B cell (primary cell): ENCODE data around the gene PRR32. TPM values are rescaled to one million over a fixed set of nuclear protein-coding genes. Genes with fewer than 3 reads are reported as not detected.
"Not testable (repeated sequence)": the region's sequence is repeated elsewhere in the genome, so short reads cannot be mapped to it uniquely, and the experiment has no call there.

ENCODE experiments used
- ATAC-seq: fragments of 200-7000 bp; cut with Tn5 transposase; one replicate; pipeline ENCODE4 v1.10.0; 2021; ENCODE audit warnings: low read depth, mild to moderate bottlenecking, moderate number of reproducible peaks, moderate library complexity
- CTCF ChIA-PET: fragments of 350-600 bp; sonication (Branson Sonifier 250); formaldehyde crosslinking; loops from one replicate; lab custom pipeline; 2021; ENCODE audit warnings: antibody characterized with exemption, inconsistent platforms; lab: Charles Lee
- POLR2A ChIA-PET: fragments of 350-600 bp; sonication (Branson Sonifier 250); formaldehyde crosslinking; loops from one replicate; lab custom pipeline; 2021; ENCODE audit warnings: antibody characterized with exemption; lab: Charles Lee
- DNase-seq: peaks from one replicate; pipeline ENCODE4 v3.0.0; 2013
- H2AFZ ChIP-seq: 2 replicates; pipeline ENCODE4 v1.6.1; 2012; ENCODE audit warnings: mild to moderate bottlenecking, low read depth, low read length; ENCODE audit not compliant: insufficient read depth, poor library complexity, severe bottlenecking
- H3K27ac ChIP-seq, 2 donors: 1 replicate in 1 of 2; 2 replicates in 1 of 2; pipeline ENCODE4 v1.5.1; 2012 to 2013; ENCODE audit warnings: low read length in 2 of 2, mild to moderate bottlenecking in 2 of 2, moderate library complexity in 1 of 2
- H3K27me3 ChIP-seq, 4 experiments: fragments of 200-600 bp in 1 of 4; sonication (generic) in 1 of 4; replicated peaks in 1 of 4; 1 replicate in 2 of 4; 2 replicates in 2 of 4; pipeline versions ENCODE4 v1.6.1 to v1.7.0; 2013 to 2016; ENCODE audit warnings: low read length in 3 of 4, mild to moderate bottlenecking in 2 of 4, mixed read lengths in 1 of 4, moderate library complexity in 1 of 4; ENCODE audit not compliant: insufficient read depth in 4 of 4, control insufficient read depth in 3 of 4; ENCODE audit errors: control extremely low read depth in 1 of 4
- H3K36me3 ChIP-seq, 2 experiments: replicated peaks in 1 of 2; 1 replicate in 1 of 2; 2 replicates in 1 of 2; pipeline versions ENCODE4 v1.6.1 to v1.7.1; 2013; ENCODE audit warnings: low read length in 1 of 2; ENCODE audit not compliant: insufficient read depth in 2 of 2, control insufficient read depth in 1 of 2; ENCODE audit errors: control extremely low read depth in 1 of 2, extremely low read depth in 1 of 2
- H3K4me1 ChIP-seq, 2 donors: fragments of 200-600 bp in 1 of 2; sonication (generic) in 1 of 2; 1 replicate in 1 of 2; 2 replicates in 1 of 2; pipeline versions ENCODE4 v1.5.1 to v1.6.1; 2013 to 2017; ENCODE audit warnings: low read length in 2 of 2; ENCODE audit not compliant: control insufficient read depth in 2 of 2, insufficient read depth in 2 of 2
- H3K4me2 ChIP-seq: replicated peaks from 2 replicates; pipeline ENCODE3; 2012; ENCODE audit warnings: mild to moderate bottlenecking, low read depth, low read length; ENCODE audit not compliant: poor library complexity, severe bottlenecking
- H3K4me3 ChIP-seq, 5 experiments: fragments of 200-600 bp in 1 of 5; sonication (generic) in 1 of 5; 1 replicate in 3 of 5; 2 replicates in 2 of 5; pipeline versions ENCODE4 v1.5.1 to v1.7.0; 2011 to 2016; ENCODE audit warnings: low read length in 4 of 5, mild to moderate bottlenecking in 4 of 5, low read depth in 2 of 5, control low read depth in 1 of 5, moderate library complexity in 1 of 5; ENCODE audit not compliant: insufficient read depth in 1 of 5; ENCODE audit errors: control extremely low read depth in 1 of 5, extremely low read depth in 1 of 5
- H3K79me2 ChIP-seq: fragments of 200-600 bp; sonication (generic); one replicate; pipeline ENCODE4 v1.6.0; 2016; ENCODE audit warnings: low read length; ENCODE audit not compliant: control insufficient read depth, insufficient read depth
- H3K9ac ChIP-seq: fragments of 200-600 bp; sonication (generic); 2 replicates; pipeline ENCODE4 v1.6.1; 2017; ENCODE audit warnings: mild to moderate bottlenecking, low read length, moderate library complexity
- H3K9me3 ChIP-seq, 3 donors: one replicate each; pipeline versions ENCODE4 v1.6.1 to v1.7.1; 2013; ENCODE audit warnings: low read length in 2 of 3; ENCODE audit not compliant: control insufficient read depth in 2 of 3, insufficient read depth in 1 of 3; ENCODE audit errors: control extremely low read depth in 1 of 3
- H4K20me1 ChIP-seq: 2 replicates; pipeline ENCODE4 v1.6.0; 2012; ENCODE audit warnings: mild to moderate bottlenecking, low read length; ENCODE audit not compliant: insufficient read depth, control insufficient read depth, poor library complexity, severe bottlenecking
- H3K27ac Mint-ChIP-seq: one replicate; pipeline ENCODE4 v1.8.0; 2021; ENCODE audit warnings: mixed read lengths
- H3K27me3 Mint-ChIP-seq: one replicate; pipeline ENCODE4 v1.8.0; 2021; ENCODE audit warnings: mixed read lengths
- H3K4me1 Mint-ChIP-seq: one replicate; pipeline ENCODE4 v1.8.0; 2021; ENCODE audit warnings: mixed read lengths
- H3K4me3 Mint-ChIP-seq: one replicate; pipeline ENCODE4 v1.8.0; 2021; ENCODE audit warnings: mixed read lengths
- H3K9me3 Mint-ChIP-seq: one replicate; pipeline ENCODE4 v1.8.0; 2022; ENCODE audit warnings: mixed read lengths; ENCODE audit not compliant: insufficient read depth
- EZH2 ChIP-seq: IDR thresholded peaks from 2 replicates; pipeline ENCODE4 v1.6.1; 2012; ENCODE audit warnings: borderline replicate concordance, low read depth, mild to moderate bottlenecking, moderate library complexity, low read length; ENCODE audit not compliant: insufficient read depth, poor library complexity, severe bottlenecking
- WGBS: methylation state at CpG from one replicate; pipeline ENCODE4 v1.1.5; 2013; ENCODE audit warnings: missing lambda C conversion rate; ENCODE audit not compliant: insufficient coverage; 5-methylcytosine and 5-hydroxymethylcytosine counted together
- intact Hi-C: fragments of 100-400 bp; cut with micrococcal nuclease; formaldehyde crosslinking; loops from one replicate; pipeline ENCODE4 v1.10.0; 2022
- polyA plus RNA-seq: library from polyadenylated mRNA; depleted of rRNA; stranded (reverse); fragments of >200 nt; gene quantifications from 2 replicates; pipeline ENCODE4 v1.2.3, GENCODE V29; 2012
- total RNA-seq, 2 donors: library from RNA; stranded (reverse); fragments of 120-200 nt in 1 of 2; gene quantifications; 1 replicate in 1 of 2; 2 replicates in 1 of 2; pipeline versions ENCODE4 v1.2.3 to v1.2.4, GENCODE V29; 2013 to 2022
- TF ChIP-seq, protein P1 (sequence below): fragments of 200-600 bp; IDR thresholded peaks from one replicate; pipeline ENCODE4 v1.8.0; 2022; ENCODE audit warnings: antibody characterized with exemption, mild to moderate bottlenecking

The PRR32 gene
- total and polyA plus RNA-seq, 2 donors (not counting 1 experiment from before 2014, with no cell fraction given): not detected

DNA sequence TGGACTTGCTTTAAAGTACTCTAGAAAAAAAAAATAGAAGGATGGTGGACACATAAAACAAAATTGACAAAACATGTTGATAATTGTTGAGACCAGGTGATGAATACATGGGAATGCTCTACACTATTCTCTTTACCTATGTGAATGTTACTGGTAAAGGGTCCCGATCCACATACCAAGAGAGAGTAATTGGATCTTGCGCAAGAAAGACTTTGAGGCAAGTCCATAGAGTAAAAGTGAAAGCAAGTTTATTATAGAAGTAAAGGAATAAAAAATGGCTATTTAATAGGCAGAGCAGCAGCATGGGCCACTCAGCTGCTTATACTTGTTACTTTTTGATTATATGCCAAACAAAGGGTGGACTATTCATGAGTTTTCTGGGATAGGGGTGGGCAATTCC lies 34.0 kb upstream of the PRR32 start:
- Mint-ChIP-seq H3K4me1 (no peaks in the 10 kb centered on the region), H3K27me3 (no peaks in the 10 kb centered on the region), H3K27ac (no peak overlapping the region), H3K9me3 (no peaks in the 10 kb centered on the region), H3K4me3 (no peak overlapping the region)
- ATAC-seq (no peak), DNase-seq (no peak)
- no peak overlapping the region for H3K27ac ChIP-seq
- H4K20me1 ChIP-seq: no peaks in the 10 kb centered on the region
- H3K9me3 ChIP-seq: no peaks in the 10 kb centered on the region
- intact Hi-C loops: no loop called here
- no peak overlapping the region for H3K4me2 ChIP-seq
- H2AFZ ChIP-seq: no peak overlapping the region
- ChIA-PET POLR2A (no interaction called here), CTCF (no interaction called here)
- no peak overlapping the region for H3K9ac ChIP-seq
- no CpG with 5 or more reads among the region's 2 CpGs for WGBS
- H3K4me3 ChIP-seq: no peak overlapping the region
- H3K79me2 ChIP-seq: no peaks in the 10 kb centered on the region
- TF ChIP-seq, protein P1, sequence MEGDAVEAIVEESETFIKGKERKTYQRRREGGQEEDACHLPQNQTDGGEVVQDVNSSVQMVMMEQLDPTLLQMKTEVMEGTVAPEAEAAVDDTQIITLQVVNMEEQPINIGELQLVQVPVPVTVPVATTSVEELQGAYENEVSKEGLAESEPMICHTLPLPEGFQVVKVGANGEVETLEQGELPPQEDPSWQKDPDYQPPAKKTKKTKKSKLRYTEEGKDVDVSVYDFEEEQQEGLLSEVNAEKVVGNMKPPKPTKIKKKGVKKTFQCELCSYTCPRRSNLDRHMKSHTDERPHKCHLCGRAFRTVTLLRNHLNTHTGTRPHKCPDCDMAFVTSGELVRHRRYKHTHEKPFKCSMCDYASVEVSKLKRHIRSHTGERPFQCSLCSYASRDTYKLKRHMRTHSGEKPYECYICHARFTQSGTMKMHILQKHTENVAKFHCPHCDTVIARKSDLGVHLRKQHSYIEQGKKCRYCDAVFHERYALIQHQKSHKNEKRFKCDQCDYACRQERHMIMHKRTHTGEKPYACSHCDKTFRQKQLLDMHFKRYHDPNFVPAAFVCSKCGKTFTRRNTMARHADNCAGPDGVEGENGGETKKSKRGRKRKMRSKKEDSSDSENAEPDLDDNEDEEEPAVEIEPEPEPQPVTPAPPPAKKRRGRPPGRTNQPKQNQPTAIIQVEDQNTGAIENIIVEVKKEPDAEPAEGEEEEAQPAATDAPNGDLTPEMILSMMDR: no peak
- no peak for TF ChIP-seq EZH2
- H3K36me3 ChIP-seq: no peaks in the 10 kb centered on the region
- H3K27me3 ChIP-seq: no peaks in the 10 kb centered on the region
- H3K4me1 ChIP-seq: no peaks in the 10 kb centered on the region

DNA sequence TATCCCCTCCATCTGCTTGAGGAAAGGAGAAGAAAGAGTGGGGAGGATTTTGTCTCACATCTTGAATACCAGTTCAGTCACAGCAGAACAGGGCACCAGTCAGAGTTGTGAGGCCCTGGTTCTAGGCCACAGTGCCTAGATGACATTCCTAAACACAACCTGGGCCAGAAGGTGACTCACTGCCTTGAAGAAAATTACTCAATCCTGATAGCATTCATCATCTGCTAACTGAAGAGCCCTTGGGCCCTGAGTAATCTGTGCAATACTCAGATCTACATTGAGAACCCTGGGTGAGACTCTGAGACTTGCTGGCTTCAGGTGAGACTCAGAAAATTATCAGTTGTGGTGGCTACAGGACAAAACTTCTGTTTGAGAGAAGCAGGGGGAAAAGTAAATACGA lies 20.5 kb upstream of the PRR32 start:
- H3K27ac ChIP-seq: no peak overlapping the region
- Mint-ChIP-seq H3K27ac (no peak overlapping the region), H3K4me3 (no peak overlapping the region), H3K4me1 (no peaks in the 10 kb centered on the region), H3K9me3 (no peaks in the 10 kb centered on the region), H3K27me3 (no peaks in the 10 kb centered on the region)
- H3K36me3 ChIP-seq: no peaks in the 10 kb centered on the region
- POLR2A ChIA-PET: no interaction called here
- WGBS: 60% methylated on average over 1 of the region's 1 CpG
- H3K9ac ChIP-seq: no peak overlapping the region
- intact Hi-C loops: no loop called here
- ATAC-seq (no peak), DNase-seq (no peak)
- no peak overlapping the region for H3K4me2 ChIP-seq
- TF ChIP-seq, protein P1: no peak
- no peak for TF ChIP-seq EZH2
- no peaks in the 10 kb centered on the region for H3K9me3 ChIP-seq
- H3K79me2 ChIP-seq: no peaks in the 10 kb centered on the region
- H3K27me3 ChIP-seq: no peaks in the 10 kb centered on the region
- H3K4me3 ChIP-seq: no peak overlapping the region
- no peaks in the 10 kb centered on the region for H3K4me1 ChIP-seq
- no peaks in the 10 kb centered on the region for H4K20me1 ChIP-seq
- CTCF ChIA-PET: no interaction called here
- H2AFZ ChIP-seq: no peak overlapping the region

DNA sequence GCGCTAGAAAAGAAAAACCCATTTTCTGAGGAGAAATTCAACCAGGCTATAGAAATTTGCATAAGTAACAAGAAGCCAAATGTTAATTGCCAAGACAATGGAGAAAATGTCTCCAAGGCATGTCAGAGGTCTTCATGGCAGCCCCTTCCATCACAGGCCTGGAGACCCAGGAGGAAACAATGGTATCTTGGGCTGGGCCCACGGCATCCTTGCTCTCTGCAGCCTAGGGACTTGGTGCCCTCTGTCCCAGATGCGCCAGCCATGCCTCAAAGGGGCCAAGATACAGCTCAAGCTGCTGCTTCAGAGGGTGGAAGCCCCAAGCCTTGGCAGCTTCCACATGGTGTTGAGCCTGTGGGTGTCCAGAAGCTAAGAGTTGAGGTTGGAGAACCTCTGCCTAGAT lies 12.7 kb upstream of the PRR32 start:
- H2AFZ ChIP-seq, DNase-seq, H3K79me2 ChIP-seq, H3K27ac Mint-ChIP-seq, H3K4me2 ChIP-seq, H3K36me3 ChIP-seq, intact Hi-C loops, H4K20me1 ChIP-seq, H3K27me3 Mint-ChIP-seq, ATAC-seq, H3K4me1 Mint-ChIP-seq, H3K9ac ChIP-seq, H3K4me3 ChIP-seq, CTCF ChIA-PET, H3K27me3 ChIP-seq, H3K9me3 ChIP-seq, H3K4me3 Mint-ChIP-seq, H3K9me3 Mint-ChIP-seq, H3K27ac ChIP-seq, H3K4me1 ChIP-seq, POLR2A ChIA-PET: not testable (repeated sequence)
- WGBS: 80% methylated on average over 2 of the region's 3 CpGs
